Measurements from ENCODE around the gene NCKAP5L. TPM values are rescaled to one million over a fixed set of nuclear protein-coding genes. Genes with fewer than 3 reads are reported as not detected.

NCKAP5L gene
- total and polyA plus RNA-seq, 9 of the 15 experiments (the other 6 are each of a cell fraction or from before 2014, with no cell fraction given): 0.01 to 14.4 (median 3.7) TPM

DNA sequence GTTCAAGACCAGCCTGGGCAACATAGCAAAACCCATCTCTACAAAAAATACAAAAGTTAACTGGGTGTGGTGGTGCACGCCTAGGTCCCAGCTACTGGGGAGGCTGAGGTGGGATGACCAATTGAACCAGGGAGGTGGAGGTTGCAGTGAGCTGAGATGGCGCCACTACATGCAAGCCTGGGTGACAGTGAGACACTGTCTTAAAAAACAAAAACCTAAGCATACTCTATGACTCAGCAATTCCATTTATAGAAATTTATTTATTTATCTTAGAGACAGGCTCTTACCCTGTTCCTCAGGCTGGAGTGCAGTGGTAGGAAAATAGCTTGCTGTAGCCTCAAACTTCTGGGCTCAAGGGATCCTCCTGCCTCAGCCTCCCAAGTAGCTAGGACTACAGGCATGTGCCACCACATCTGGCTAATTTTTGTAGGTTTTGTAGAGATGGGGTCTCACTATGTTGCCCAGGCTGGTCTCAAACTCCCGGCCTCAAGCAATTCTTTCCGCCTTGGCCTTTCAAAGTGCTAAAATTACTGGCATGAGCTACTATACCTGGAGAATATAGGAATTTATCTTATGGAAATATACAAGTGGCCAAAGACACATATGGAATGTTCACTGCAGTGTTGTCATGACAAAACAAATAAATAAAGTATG is 43.3 kb downstream of the NCKAP5L start (continued):
- TF ChIP-seq, protein P1, sequence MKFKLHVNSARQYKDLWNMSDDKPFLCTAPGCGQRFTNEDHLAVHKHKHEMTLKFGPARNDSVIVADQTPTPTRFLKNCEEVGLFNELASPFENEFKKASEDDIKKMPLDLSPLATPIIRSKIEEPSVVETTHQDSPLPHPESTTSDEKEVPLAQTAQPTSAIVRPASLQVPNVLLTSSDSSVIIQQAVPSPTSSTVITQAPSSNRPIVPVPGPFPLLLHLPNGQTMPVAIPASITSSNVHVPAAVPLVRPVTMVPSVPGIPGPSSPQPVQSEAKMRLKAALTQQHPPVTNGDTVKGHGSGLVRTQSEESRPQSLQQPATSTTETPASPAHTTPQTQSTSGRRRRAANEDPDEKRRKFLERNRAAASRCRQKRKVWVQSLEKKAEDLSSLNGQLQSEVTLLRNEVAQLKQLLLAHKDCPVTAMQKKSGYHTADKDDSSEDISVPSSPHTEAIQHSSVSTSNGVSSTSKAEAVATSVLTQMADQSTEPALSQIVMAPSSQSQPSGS (CRISPR knock-in tag; IDR thresholded peaks at IDR 0.05): no peak
- TF ChIP-seq NFE2 (IDR thresholded peaks at IDR 0.05; ENCODE audit: low read depth) (peak; percentile 87), SMARCA5 (IDR thresholded peaks at IDR 0.05) (0 out of 2 replicates have a peak, but pooled peaks have one; percentile 35), CC2D1A (IDR thresholded peaks at IDR 0.05) (no peak), C11orf30 (IDR thresholded peaks at IDR 0.05; ENCODE audit: low read depth) (peak; percentile 90), JUNB (CRISPR knock-in tag; conservative IDR thresholded peaks at IDR 0.05) (no peak), SRF (CRISPR knock-in tag; IDR thresholded peaks at IDR 0.05) (peak in 1 of 2 experiments; percentile 49; a peak in 1 of 4 replicates), MEF2D (tag; conservative IDR thresholded peaks at IDR 0.05; ENCODE audit: low read depth) (peak; percentile 76; the same call in 1 of the 2 replicates), MAFF (IDR thresholded peaks at IDR 0.05; ENCODE audit: low read length) (peak; percentile 82), MEF2A (IDR thresholded peaks at IDR 0.05; ENCODE audit: control insufficient read depth, low read depth, low read length) (peak; percentile 63; the same call in 1 of the 2 replicates), BACH1 (tag; IDR thresholded peaks at IDR 0.05) (peak; percentile 87)

Data from K562 (cell line).